Muscle of leg (tissue), 16 donors: Measurements from ENCODE around the gene CCT7. TPM values are rescaled to one million over a fixed set of nuclear protein-coding genes. Genes with fewer than 3 reads are reported as not detected.
A peak's percentile ranks its signal among the peaks of the same experiment; 100 is the strongest.
"Not testable (repeated sequence)": the region's sequence is repeated elsewhere in the genome, so short reads cannot be mapped to it uniquely, and the experiment has no call there.

Source experiments
- DNase-seq: peaks from one replicate; pipeline ENCODE4 v3.0.0; 2013
- H3K27ac ChIP-seq: one replicate; pipeline ENCODE4 v1.5.1; 2013; ENCODE audit warnings: mild to moderate bottlenecking, low read length, control low read depth
- H3K27me3 ChIP-seq: one replicate; pipeline ENCODE4 v1.6.1; 2013; ENCODE audit warnings: low read length; ENCODE audit not compliant: control insufficient read depth, insufficient read depth
- H3K36me3 ChIP-seq: one replicate; pipeline ENCODE4 v1.6.1; 2013; ENCODE audit warnings: low read length; ENCODE audit not compliant: control insufficient read depth, insufficient read depth
- H3K4me1 ChIP-seq: one replicate; pipeline ENCODE4 v1.6.1; 2013; ENCODE audit warnings: low read length; ENCODE audit not compliant: control insufficient read depth, insufficient read depth
- H3K4me3 ChIP-seq: one replicate; pipeline ENCODE4 v1.5.1; 2013; ENCODE audit warnings: low read length, control low read depth
- H3K9me3 ChIP-seq: replicated peaks from 2 replicates; pipeline ENCODE4 v1.6.1; 2013; ENCODE audit warnings: low read depth, low read length; ENCODE audit not compliant: control insufficient read depth
- WGBS: methylation state at CpG from one replicate; pipeline ENCODE4 v1.1.5; 2013; ENCODE audit warnings: missing lambda C conversion rate; ENCODE audit not compliant: insufficient coverage; 5-methylcytosine and 5-hydroxymethylcytosine counted together
- long read RNA-seq, 11 donors: transcript quantifications; one replicate each; lab custom pipeline, GENCODE V29; 2026
- polyA plus RNA-seq, 8 donors: library from polyadenylated mRNA; unstranded; fragments of 120-200 nt; gene quantifications; one replicate each; pipeline versions ENCODE4 v1.2.1 to v1.2.3, GENCODE V29; 2013; ENCODE audit warnings: inconsistent platforms in 1 of 8, low replicate concordance in 1 of 8; ENCODE audit not compliant: insufficient read length in 8 of 8, insufficient read depth in 1 of 8
- total RNA-seq: library from RNA; stranded (reverse); fragments of 120-200 nt; gene quantifications from one replicate; pipeline ENCODE4 v1.2.4, GENCODE V29; 2013

Gene CCT7
- total RNA-seq (208 TPM), polyA plus RNA-seq (100 to 1,000 TPM; 166 to 211 (median 194) TPM)
- long read RNA-seq, donor 1, transcript CCT7-201 (12 exons, 1,916 nt) = major isoform, 13 of 52 reads
- long read RNA-seq, donor 1, partial matches to known transcripts = 38 of 52 reads
- long read RNA-seq, donor 1, other reads (novel, unspliced or antisense) = 0 of 52 reads
- long read RNA-seq, donor 2, transcript CCT7-201 (12 exons, 1,916 nt) = major isoform, 19 of 20 reads
- long read RNA-seq, donor 2, partial matches to known transcripts = 0 of 20 reads
- long read RNA-seq, donor 2, other reads (novel, unspliced or antisense) = 0 of 20 reads
- long read RNA-seq, donor 3, transcript CCT7-201 (12 exons, 1,916 nt) = major isoform, 55 of 140 reads
- long read RNA-seq, donor 3, partial matches to known transcripts = 82 of 140 reads
- long read RNA-seq, donor 3, other reads (novel, unspliced or antisense) = 0 of 140 reads
- long read RNA-seq, donor 4, transcript CCT7-201 (12 exons, 1,916 nt) = major isoform, 30 of 40 reads
- long read RNA-seq, donor 4, partial matches to known transcripts = 9 of 40 reads
- long read RNA-seq, donor 4, other reads (novel, unspliced or antisense) = 0 of 40 reads
- long read RNA-seq, donor 5, transcript CCT7-211 (4 exons, 527 nt) = minor isoform, 9 of 228 reads
- long read RNA-seq, donor 5, transcript CCT7-201 (12 exons, 1,916 nt) = major isoform, 97 of 228 reads
- long read RNA-seq, donor 5, partial matches to known transcripts = 117 of 228 reads
- long read RNA-seq, donor 5, other reads (novel, unspliced or antisense) = 0 of 228 reads
- long read RNA-seq, donor 6, transcript CCT7-201 (12 exons, 1,916 nt) = major isoform, 88 of 150 reads
- long read RNA-seq, donor 6, partial matches to known transcripts = 56 of 150 reads
- long read RNA-seq, donor 6, other reads (novel, unspliced or antisense) = 0 of 150 reads
- long read RNA-seq, donor 7, transcript CCT7-201 (12 exons, 1,916 nt) = major isoform, 48 of 95 reads
- long read RNA-seq, donor 7, partial matches to known transcripts = 41 of 95 reads
- long read RNA-seq, donor 7, other reads (novel, unspliced or antisense) = 0 of 95 reads
- long read RNA-seq, donor 8, transcript CCT7-201 (12 exons, 1,916 nt) = major isoform, 37 of 98 reads
- long read RNA-seq, donor 8, transcript CCT7-211 (4 exons, 527 nt) = minor isoform, 5 of 98 reads
- long read RNA-seq, donor 8, partial matches to known transcripts = 56 of 98 reads
- long read RNA-seq, donor 8, other reads (novel, unspliced or antisense) = 0 of 98 reads
- long read RNA-seq, donor 9, transcript CCT7-201 (12 exons, 1,916 nt) = major isoform, 33 of 78 reads
- long read RNA-seq, donor 9, transcript CCT7-211 (4 exons, 527 nt) = minor isoform, 6 of 78 reads
- long read RNA-seq, donor 9, partial matches to known transcripts = 37 of 78 reads
- long read RNA-seq, donor 9, other reads (novel, unspliced or antisense) = 0 of 78 reads
- long read RNA-seq, donor 10, transcript CCT7-201 (12 exons, 1,916 nt) = major isoform, 60 of 176 reads
- long read RNA-seq, donor 10, partial matches to known transcripts = 111 of 176 reads
- long read RNA-seq, donor 10, other reads (novel, unspliced or antisense) = 0 of 176 reads
- long read RNA-seq, donor 11, transcript CCT7-201 (12 exons, 1,916 nt) = major isoform, 36 of 117 reads
- long read RNA-seq, donor 11, transcript CCT7-211 (4 exons, 527 nt) = minor isoform, 6 of 117 reads
- long read RNA-seq, donor 11, partial matches to known transcripts = 73 of 117 reads
- long read RNA-seq, donor 11, other reads (novel, unspliced or antisense) = 0 of 117 reads

DNA sequence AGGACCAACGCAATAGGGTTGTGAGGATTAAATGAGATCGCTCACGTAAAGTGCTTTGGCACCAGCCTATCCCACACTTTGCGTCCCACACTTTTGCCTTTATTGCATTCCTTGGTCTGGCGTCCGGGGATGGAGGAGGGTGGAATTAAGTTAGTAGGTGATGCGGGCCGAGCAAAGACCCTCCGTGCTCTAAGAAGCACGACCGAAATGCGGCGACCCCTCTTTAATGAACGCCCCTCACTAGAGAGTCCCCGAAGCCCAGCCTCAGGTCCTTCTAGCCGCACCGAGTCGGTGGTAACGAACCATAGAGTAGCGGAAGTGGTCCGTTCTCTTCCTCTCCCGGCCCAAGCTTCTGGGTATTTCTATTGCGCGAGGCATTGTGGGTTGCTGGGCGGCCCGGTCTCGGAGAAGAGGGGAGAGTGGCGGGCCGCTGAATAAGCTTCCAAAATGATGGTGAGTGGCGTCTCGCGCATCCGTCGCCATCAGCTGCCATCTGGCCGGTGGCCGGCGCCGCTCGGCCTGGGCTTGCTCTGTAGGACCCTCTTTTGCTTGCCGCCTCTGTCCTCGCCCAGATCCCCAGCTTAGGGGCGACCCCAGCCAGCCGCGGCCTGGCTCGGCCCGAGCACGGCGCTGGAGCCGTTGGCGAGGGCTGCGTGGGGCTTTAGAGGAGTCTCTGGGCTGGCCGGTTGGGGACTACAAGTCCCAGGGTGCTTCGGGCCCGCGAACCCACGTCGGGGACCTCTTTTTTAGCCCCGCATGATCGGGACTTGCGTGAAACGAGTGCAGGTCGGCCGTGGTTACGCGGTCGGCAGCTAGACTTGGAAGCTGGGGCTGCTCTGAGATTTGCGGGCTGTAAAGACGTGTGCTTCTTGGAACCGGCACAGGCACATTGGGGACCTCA is at the start of gene CCT7:
CCT7 (plus strand) TSS at position 377 of the 901 bp plus-strand sequence; CDS start at position 448, 71 bp downstream.
- peaks cover 17% of the 10 kb centered on the region for H3K4me1 ChIP-seq
- WGBS = under 1% methylated on average over 65 of the region's 69 CpGs
- no peaks in the 10 kb centered on the region for H3K27me3 ChIP-seq
- H3K9me3 ChIP-seq = no peaks in the 10 kb centered on the region
- peak within 1 kb of the TSS; percentile 96 for H3K27ac ChIP-seq
- peak within 1 kb of the TSS; percentile 98 for H3K4me3 ChIP-seq
- DNase-seq = peak; percentile 98
- H3K36me3 ChIP-seq = peaks cover 20% of the 10 kb centered on the region

DNA sequence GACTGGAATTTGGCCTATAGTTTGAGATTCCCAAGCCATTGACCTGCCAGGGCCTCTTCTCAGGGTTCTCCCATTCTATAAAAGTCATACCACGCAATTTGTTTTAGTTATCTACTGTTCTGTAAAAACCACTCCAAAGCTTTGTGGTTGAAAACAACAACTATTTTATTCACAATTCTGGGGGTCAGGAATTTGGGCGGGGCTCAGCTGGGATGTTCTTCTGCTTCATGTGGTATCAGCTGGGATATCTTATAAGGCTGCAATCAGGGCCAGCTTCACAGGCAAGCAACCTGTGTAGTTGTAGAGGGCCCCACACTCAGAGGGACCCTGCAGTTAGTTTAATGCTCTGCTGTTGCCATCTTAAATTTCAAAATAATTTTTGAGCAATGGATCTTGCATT is 48.1 kb upstream of the CCT7 start:
- DNase-seq = no peak
- peaks cover 9% of the 10 kb centered on the region for H3K27me3 ChIP-seq
- H3K36me3 ChIP-seq = no peaks in the 10 kb centered on the region
- H3K4me3 ChIP-seq = no peak overlapping the region
- peaks cover 2% of the 10 kb centered on the region for H3K9me3 ChIP-seq
- H3K27ac ChIP-seq = no peak overlapping the region
- WGBS = 100% methylated on average over 1 of the region's 2 CpGs
- H3K4me1 ChIP-seq = no peaks in the 10 kb centered on the region

DNA sequence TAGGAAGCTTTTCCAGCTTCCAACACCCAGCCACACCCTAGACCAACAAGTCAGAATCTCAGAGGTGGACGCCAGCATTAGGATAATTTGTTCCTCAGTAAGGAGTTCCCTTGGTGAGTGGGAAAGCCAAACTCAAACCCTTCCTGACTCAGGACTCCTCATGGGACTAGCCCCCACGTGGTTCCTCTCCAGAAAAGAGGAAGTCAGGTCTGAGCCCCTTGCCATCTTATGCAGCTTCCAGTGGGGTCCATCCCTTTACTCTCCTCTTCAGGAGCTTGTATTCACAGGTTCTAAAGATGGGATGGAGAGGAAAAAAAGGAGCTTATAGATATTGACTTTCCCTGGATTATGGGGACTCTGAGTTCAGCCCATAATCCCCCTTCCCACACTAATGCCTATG is 46.6 kb upstream of the CCT7 start:
- no peaks in the 10 kb centered on the region for H3K36me3 ChIP-seq
- peaks cover 11% of the 10 kb centered on the region for H3K27me3 ChIP-seq
- no peak overlapping the region for H3K27ac ChIP-seq
- peaks cover 2% of the 10 kb centered on the region for H3K9me3 ChIP-seq
- WGBS = no CpG with 5 or more reads among the region's 2 CpGs
- H3K4me1 ChIP-seq = no peaks in the 10 kb centered on the region
- no peak for DNase-seq
- no peak overlapping the region for H3K4me3 ChIP-seq

DNA sequence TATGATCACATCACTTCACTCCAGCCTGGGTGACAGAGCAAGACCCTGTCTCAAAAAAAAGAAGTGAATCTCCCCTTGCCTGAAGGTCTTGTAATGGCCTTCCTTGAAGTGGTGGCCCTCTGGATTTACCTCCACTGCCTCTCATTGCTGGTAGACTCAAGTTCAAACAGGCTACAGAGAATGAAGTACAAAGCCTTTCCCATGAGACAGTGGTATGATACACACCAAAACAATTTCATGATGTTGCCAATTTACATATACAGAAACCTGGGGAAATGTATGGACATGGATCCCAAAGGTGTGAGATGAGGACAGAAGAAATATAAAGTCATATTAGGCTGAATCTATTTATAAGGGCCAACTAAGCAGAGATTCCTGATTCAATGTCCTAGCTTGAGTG is 36.5 kb upstream of the CCT7 start:
- Histone ChIP-seq H3K4me1 (peaks cover 8% of the 10 kb centered on the region), H3K4me3 (no peak overlapping the region), H3K27ac (no peak overlapping the region), H3K9me3 (peaks cover 2% of the 10 kb centered on the region), H3K36me3 (no peaks in the 10 kb centered on the region), H3K27me3 (peaks cover 33% of the 10 kb centered on the region)
- no peak for DNase-seq

DNA sequence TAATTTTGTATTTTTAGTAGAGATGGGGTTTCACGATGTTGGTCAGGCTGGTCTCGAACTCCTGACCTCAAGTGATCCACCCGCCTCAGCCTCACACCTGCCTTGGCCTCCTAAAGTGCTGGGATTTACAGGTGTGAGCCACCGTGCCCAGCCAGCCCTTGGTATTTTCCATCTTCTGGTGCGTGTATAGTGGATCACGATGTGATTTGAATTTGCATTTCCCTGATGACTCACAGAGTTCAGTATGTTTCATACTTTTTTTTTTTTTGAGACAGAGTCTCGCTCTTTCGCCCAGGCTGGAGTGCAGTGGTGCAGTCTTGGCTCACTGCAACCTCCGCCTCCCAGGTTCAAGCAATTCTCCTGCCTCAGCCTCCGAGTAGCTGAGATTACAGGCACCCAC is 33.8 kb upstream of the CCT7 start:
- H3K27me3 ChIP-seq = peaks cover 60% of the 10 kb centered on the region
- H3K9me3 ChIP-seq, H3K27ac ChIP-seq, H3K4me3 ChIP-seq, DNase-seq, H3K36me3 ChIP-seq: not testable (repeated sequence)
- peaks cover 14% of the 10 kb centered on the region for H3K4me1 ChIP-seq
- WGBS = 91% methylated on average over 4 of the region's 10 CpGs

DNA sequence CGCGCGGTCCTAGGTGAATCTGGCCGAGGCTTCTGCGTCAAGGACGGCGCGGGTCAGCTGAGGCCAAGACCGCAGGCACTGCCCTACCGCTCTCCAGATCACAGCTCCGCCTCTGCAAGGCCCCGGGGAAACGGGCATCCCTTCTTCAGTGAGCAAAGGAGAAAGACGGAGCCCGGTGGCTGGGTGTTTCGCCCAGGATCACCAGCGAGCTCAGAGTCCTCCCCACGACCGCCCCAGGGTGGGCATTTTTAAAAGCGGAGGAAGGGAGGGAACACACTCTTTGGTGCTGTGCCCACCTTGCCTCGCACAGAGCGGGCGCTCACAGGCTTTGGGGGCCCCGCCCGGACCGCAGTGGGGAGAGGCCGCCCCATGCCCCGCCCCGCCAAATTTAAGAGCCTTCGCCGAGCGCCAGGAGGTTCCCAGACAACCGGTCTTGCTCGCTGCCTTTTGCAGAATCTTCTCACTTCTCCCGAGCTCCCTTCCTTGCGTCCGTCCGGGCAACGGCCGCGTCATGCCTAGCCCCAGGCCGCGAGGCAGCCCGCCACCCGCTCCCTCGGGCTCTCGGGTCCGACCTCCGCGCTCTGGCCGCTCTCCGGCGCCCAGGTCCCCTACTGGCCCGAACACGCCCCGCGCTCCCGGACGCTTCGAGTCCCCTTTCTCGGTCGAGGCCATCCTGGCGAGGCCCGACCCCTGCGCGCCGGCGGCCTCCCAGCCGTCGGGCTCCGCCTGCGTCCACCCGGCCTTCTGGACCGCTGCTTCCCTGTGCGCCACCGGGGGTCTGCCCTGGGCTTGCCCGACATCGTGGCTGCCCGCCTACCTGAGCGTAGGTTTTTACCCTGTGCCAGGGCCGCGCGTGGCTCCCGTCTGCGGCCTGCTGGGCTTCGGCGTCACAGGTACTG is 31.7 kb upstream of the CCT7 start, which contains the start of gene NOTO:
NOTO (plus strand) TSS at position 419 of the 899 bp plus-strand sequence; CDS start at position 512, 93 bp downstream.
- no peak for DNase-seq
- Histone ChIP-seq H3K9me3 (peaks cover 2% of the 10 kb centered on the region), H3K4me3 (no peak within 1 kb of the TSS), H3K4me1 (peaks cover 14% of the 10 kb centered on the region), H3K27me3 (peaks cover 66% of the 10 kb centered on the region), H3K36me3 (no peaks in the 10 kb centered on the region), H3K27ac (no peak within 1 kb of the TSS)
- WGBS = under 1% methylated on average over 79 of the region's 87 CpGs

DNA sequence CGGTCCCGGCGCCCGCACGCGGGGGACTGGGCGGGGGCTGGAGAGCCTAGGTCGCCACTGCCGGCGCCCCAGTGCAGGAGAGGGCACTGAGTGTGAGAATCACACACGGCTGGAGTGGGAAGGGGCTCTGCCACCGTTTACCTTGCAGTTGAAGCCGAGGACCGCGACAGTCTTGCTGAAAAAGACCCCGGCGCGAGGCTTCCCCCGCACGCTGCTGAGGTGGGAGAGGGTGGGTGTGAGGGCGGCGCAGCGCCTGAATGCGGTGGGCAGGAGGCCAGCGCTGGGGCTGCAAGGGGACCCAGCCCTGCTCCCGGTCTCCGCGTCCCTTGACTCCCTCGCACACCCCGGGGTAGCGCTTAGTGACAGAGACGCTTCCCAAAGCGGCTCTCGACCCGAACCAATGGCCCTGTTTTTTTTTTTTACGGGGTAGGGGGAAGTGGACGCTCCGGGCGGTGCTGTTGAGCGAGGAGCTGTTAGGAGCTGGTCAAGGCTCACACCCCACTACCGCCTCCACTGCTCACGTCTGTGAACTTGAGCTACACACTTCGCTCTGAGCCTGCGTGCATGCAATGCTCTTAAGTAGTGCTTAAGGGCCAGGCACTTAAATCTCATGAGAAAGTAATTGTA is 30.9 kb upstream of the CCT7 start:
- WGBS = 3% methylated on average over 28 of the region's 44 CpGs
- Histone ChIP-seq H3K4me1 (peaks cover 14% of the 10 kb centered on the region), H3K27me3 (peaks cover 64% of the 10 kb centered on the region), H3K36me3 (no peaks in the 10 kb centered on the region), H3K4me3 (no peak overlapping the region), H3K9me3 (peaks cover 2% of the 10 kb centered on the region), H3K27ac (no peak overlapping the region)
- DNase-seq = no peak
